AG09309 (cell line): ENCODE results near the gene FCGBP.

Experiments used
- DNase-seq: peaks from one replicate; pipeline ENCODE4 v3.0.0-alpha.2; 2010; ENCODE audit warnings: low read depth
- H3K4me3 ChIP-seq: 2 replicates; pipeline ENCODE4 v1.5.1; 2011; ENCODE audit warnings: mild to moderate bottlenecking, low read depth, low read length, moderate library complexity; ENCODE audit not compliant: control insufficient read depth
- CTCF ChIP-seq: IDR thresholded peaks from 2 replicates; pipeline ENCODE4 v1.5.1; 2011; ENCODE audit warnings: mild to moderate bottlenecking, low read depth, low read length, inconsistent platforms; ENCODE audit not compliant: insufficient read depth, control insufficient read depth; ENCODE audit errors: missing control alignments

The FCGBP gene

GRCh38 chr19:39916236-39916635 is 18.2 kb downstream of the FCGBP start:
- no peak for DNase-seq
- no peak overlapping the region for H3K4me3 ChIP-seq
- no peak for TF ChIP-seq CTCF

- DNase-seq = no peak
- H3K4me3 ChIP-seq = no peak overlapping the region
- TF ChIP-seq CTCF = no peak
Observed at GRCh38 chr19:39915848-39916215, 18.6 kb downstream of the FCGBP start.

- no peak for DNase-seq
- H3K4me3 ChIP-seq = no peak overlapping the region
- no peak for TF ChIP-seq CTCF
Observed at GRCh38 chr19:39915101-39915847, 19.2 kb downstream of the FCGBP start.

GRCh38 chr19:39913682-39914333 is 20.6 kb downstream of the FCGBP start:
- no peak for TF ChIP-seq CTCF
- no peak overlapping the region for H3K4me3 ChIP-seq
- no peak for DNase-seq

- no peak overlapping the region for H3K4me3 ChIP-seq
- DNase-seq = no peak
- TF ChIP-seq CTCF = no peak
Observed at GRCh38 chr19:39908803-39909202, 25.6 kb downstream of the FCGBP start.

GRCh38 chr19:39906820-39907611 is 27.4 kb downstream of the FCGBP start:
- DNase-seq = no peak
- no peak for TF ChIP-seq CTCF
- H3K4me3 ChIP-seq = no peak overlapping the region
